ENCODE data around the gene USP3. TPM values are rescaled to one million over a fixed set of nuclear protein-coding genes. Genes with fewer than 3 reads are reported as not detected.

USP3 gene, protein sequence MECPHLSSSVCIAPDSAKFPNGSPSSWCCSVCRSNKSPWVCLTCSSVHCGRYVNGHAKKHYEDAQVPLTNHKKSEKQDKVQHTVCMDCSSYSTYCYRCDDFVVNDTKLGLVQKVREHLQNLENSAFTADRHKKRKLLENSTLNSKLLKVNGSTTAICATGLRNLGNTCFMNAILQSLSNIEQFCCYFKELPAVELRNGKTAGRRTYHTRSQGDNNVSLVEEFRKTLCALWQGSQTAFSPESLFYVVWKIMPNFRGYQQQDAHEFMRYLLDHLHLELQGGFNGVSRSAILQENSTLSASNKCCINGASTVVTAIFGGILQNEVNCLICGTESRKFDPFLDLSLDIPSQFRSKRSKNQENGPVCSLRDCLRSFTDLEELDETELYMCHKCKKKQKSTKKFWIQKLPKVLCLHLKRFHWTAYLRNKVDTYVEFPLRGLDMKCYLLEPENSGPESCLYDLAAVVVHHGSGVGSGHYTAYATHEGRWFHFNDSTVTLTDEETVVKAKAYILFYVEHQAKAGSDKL
- total RNA-seq: 30.9 and 39.2 TPM in 2 replicates

DNA sequence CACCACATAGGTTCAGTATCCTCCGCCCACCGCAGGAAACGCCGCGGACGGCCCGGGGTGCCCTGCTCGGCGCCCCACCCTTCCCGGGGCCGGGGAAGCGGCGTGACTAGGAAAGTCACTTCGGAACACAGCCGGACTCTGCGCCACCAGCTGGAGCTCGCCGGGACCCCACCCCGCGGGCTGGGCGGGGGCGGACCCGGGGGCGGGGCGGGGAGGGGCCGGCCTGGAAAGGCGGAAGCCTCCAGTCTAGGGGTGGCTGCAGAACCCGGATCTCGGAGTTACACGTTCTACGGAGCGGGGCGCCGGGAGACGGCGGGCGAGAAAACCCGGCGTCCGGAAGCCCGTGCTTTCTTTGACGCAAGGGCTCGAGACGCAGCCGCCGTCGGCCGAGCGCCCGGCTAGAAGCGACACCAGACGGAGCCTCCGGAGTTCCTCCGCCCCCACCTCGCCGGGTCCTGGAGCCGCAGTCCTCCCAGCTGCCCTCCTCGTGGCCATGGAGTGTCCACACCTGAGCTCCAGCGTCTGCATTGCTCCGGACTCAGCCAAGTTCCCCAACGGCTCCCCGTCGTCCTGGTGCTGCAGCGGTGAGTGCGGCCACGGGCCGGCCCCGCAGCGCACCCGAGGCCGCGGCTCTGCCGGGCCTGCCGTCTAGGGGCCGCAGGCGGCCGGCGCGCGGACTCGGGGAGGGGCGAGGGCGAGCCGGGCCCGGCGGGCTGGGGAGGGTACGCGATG lies at the start of gene USP3:
USP3 (plus strand) TSS at position 347 of the 732 bp plus-strand sequence; CDS start at position 494, 147 bp downstream.

DNA sequence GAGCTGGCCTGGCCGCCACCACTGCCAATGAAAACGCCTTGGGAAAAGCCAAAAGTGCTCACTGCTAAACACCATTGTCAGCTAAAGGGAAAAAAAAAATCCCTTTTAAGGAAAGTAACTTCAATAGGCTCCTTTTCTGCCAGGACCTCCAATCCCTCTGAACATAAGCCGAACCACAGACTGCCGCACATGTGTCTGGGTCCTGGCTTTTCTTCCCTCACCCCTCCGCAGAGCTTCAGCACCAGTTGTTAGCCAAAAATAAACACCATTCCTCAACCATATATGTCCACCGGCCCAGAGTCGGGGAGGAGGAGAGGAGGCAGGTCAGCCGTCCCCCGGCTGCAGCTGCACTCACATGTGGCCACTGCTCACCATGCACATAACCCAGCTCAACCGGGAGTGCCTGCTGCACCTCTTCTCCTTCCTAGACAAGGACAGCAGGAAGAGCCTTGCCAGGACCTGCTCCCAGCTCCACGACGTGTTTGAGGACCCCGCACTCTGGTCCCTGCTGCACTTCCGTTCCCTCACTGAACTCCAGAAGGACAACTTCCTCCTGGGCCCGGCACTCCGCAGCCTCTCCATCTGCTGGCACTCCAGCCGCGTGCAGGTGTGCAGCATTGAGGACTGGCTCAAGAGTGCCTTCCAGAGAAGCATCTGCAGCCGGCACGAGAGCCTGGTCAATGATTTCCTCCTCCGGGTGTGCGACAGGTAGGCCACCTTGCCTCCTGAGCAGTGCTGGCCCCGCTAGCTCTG lies 92.8 kb downstream of the USP3 start, which contains the start of gene FBXL22:
FBXL22 (plus strand) TSS at position 350 of the 753 bp plus-strand sequence; CDS start at position 356, 6 bp downstream.

Other genes starting within 250 kb of the USP3 start
- 27.8 and 31.8 TPM in 2 replicates for gene APH1B, start 227.0 kb upstream of the USP3 start, total RNA-seq
- gene CA12, start 122.7 kb upstream of the USP3 start, total RNA-seq: 0.60 and 0.98 TPM in 2 replicates
- 0.09 and 0.11 TPM in 2 replicates for gene FBXL22, start 92.8 kb downstream of the USP3 start, total RNA-seq